K562 (cell line): ENCODE results near the gene TTC28. TPM values are rescaled to one million over a fixed set of nuclear protein-coding genes. Genes with fewer than 3 reads are reported as not detected.

ENCODE experiments used
- ATAC-seq: fragments of 200-7000 bp; cut with Tn5 transposase; 3 replicates; pipeline ENCODE4 v1.9.1; 2020; ENCODE audit warnings: moderate library complexity
- BruUV-seq: library from RNA; stranded (reverse); fragments of 400-500 nt; replicated peaks from 2 replicates; lab custom pipeline; 2021; lab: Mats Ljungman, UMichigan
- CTCF ChIA-PET: fragments of 300-600 bp; formaldehyde crosslinking; extraction: SDS; loops from one replicate; lab custom pipeline; 2021; ENCODE audit warnings: low intra/inter-chr PET ratio; lab: Yijun Ruan, JAX
- POLR2A ChIA-PET: fragments of 300-600, 350-650 bp; sonication (Branson Sonifier 250); formaldehyde crosslinking; extraction: SDS; loops from one replicate; lab custom pipeline; 2021; ENCODE audit warnings: antibody characterized with exemption, inconsistent platforms; lab: Yijun Ruan, JAX
- DNase-seq, 4 experiments: peaks; one replicate each; pipeline versions ENCODE4 v3.0.0 to v3.0.0-alpha.2; 2011 to 2018; ENCODE audit warnings: low spot score in 3 of 4, mixed read lengths in 3 of 4; ENCODE audit errors: extremely low read depth in 1 of 4
- FAIRE-seq: peaks from 2 replicates; lab custom pipeline; 2011; peaks lifted over from hg19 to GRCh38; lab: Jason Lieb, UNC
- H2AFZ ChIP-seq: 2 replicates; pipeline ENCODE4 v1.6.0; 2011; ENCODE audit warnings: low read depth, low read length, control low read depth, inconsistent platforms
- H3K27ac ChIP-seq: fragments of 200-600 bp; 3 replicates; pipeline ENCODE4 v1.8.0; 2011; ENCODE audit warnings: low read depth, mild to moderate bottlenecking, control low read depth, inconsistent platforms, low read length, moderate library complexity, mixed read lengths; ENCODE audit errors: extremely low read depth
- H3K27me3 ChIP-seq, 2 experiments: fragments of 300-600 bp in 1 of 2; 2 replicates in 1 of 2; 3 replicates in 1 of 2; pipeline versions ENCODE4 v1.6.0 to v1.8.0; 2011; ENCODE audit warnings: inconsistent platforms in 2 of 2, low read length in 2 of 2, mild to moderate bottlenecking in 1 of 2, mixed read lengths in 1 of 2, moderate library complexity in 1 of 2; ENCODE audit not compliant: control insufficient read depth in 2 of 2, insufficient read depth in 2 of 2
- H3K36me3 ChIP-seq: fragments of 300-600 bp; 3 replicates; pipeline ENCODE4 v1.8.0; 2011; ENCODE audit warnings: mild to moderate bottlenecking, low read length, inconsistent platforms; ENCODE audit not compliant: control insufficient read depth, insufficient read depth
- H3K4me1 ChIP-seq, 2 experiments: fragments of 200-600 bp in 1 of 2; replicated peaks in 1 of 2; 2 replicates in 1 of 2; 3 replicates in 1 of 2; pipeline versions ENCODE4 v1.5.1 to v1.8.0; 2011; ENCODE audit warnings: inconsistent platforms in 2 of 2, low read length in 2 of 2, mild to moderate bottlenecking in 1 of 2, mixed read lengths in 1 of 2, moderate library complexity in 1 of 2; ENCODE audit not compliant: control insufficient read depth in 2 of 2, insufficient read depth in 2 of 2
- H3K4me2 ChIP-seq: 2 replicates; pipeline ENCODE4 v1.6.1; 2011; ENCODE audit warnings: low read length, control low read depth, inconsistent platforms, mixed read lengths; ENCODE audit not compliant: insufficient read depth
- H3K4me3 ChIP-seq: fragments of 200-600 bp; sonication (generic), shearing (Covaris generic); 2 replicates; pipeline ENCODE4 v1.5.1; 2016; ENCODE audit warnings: control low read depth, inconsistent platforms
- H3K79me2 ChIP-seq: fragments of 200-600 bp; 3 replicates; pipeline ENCODE4 v1.8.0; 2011; ENCODE audit warnings: low read length, inconsistent platforms; ENCODE audit not compliant: control insufficient read depth, insufficient read depth
- H3K9ac ChIP-seq, 2 experiments: 2 replicates each; pipeline versions ENCODE4 v1.6.0 to v1.6.1; 2011; ENCODE audit warnings: low read depth in 2 of 2, low read length in 2 of 2, control low read depth in 1 of 2, inconsistent platforms in 1 of 2, mild to moderate bottlenecking in 1 of 2, mixed read lengths in 1 of 2; ENCODE audit not compliant: insufficient read depth in 1 of 2
- H3K9me1 ChIP-seq: one replicate; pipeline ENCODE4 v1.6.0; 2011; ENCODE audit warnings: inconsistent platforms, mild to moderate bottlenecking, low read length, moderate library complexity; ENCODE audit not compliant: control insufficient read depth, insufficient read depth
- H3K9me3 ChIP-seq: replicated peaks from 2 replicates; pipeline ENCODE4 v1.5.1; 2011; ENCODE audit warnings: low read depth, low read length, inconsistent platforms; ENCODE audit not compliant: control insufficient read depth, insufficient read depth
- H4K20me1 ChIP-seq: replicated peaks from 2 replicates; pipeline ENCODE4 v1.6.1; 2011; ENCODE audit warnings: low read length, inconsistent platforms, mixed read lengths; ENCODE audit not compliant: control insufficient read depth, insufficient read depth
- E4F1 ChIP-seq: fragments of 250-450 bp; sonication (Bioruptor Pico); IDR thresholded peaks from 2 replicates; pipeline ENCODE4 v1.5.0; 2021; ENCODE audit warnings: mild to moderate bottlenecking, borderline replicate concordance
- ESRRA ChIP-seq: fragments of 450-650 bp; IDR thresholded peaks from 2 replicates; pipeline ENCODE4 v1.6.1; 2014; ENCODE audit warnings: low read depth, mild to moderate bottlenecking, moderate library complexity, borderline replicate concordance
- POLR2AphosphoS5 ChIP-seq: IDR thresholded peaks from 2 replicates; pipeline ENCODE4 v1.6.1; 2011; ENCODE audit warnings: mild to moderate bottlenecking, low read depth, low read length, moderate library complexity; ENCODE audit not compliant: control insufficient read depth, insufficient read depth
- WGBS: fragments of 100-300 bp; shearing (Covaris generic); methylation state at CpG from one replicate; pipeline ENCODE4 v1.1.6; 2016; ENCODE audit warnings: low coverage, mixed read lengths; ENCODE audit not compliant: insufficient coverage; ENCODE audit errors: missing lambda C conversion rate; 5-methylcytosine and 5-hydroxymethylcytosine counted together
- in situ Hi-C: fragments of 300-500 bp; cut with MboI; formaldehyde crosslinking; loops from 4 replicates; pipeline ENCODE4 v1.15.0; 2018; ENCODE audit warnings: inconsistent platforms, mixed read lengths
- intact Hi-C: fragments of 100-400 bp; cut with micrococcal nuclease; formaldehyde crosslinking; loops from 2 replicates; pipeline ENCODE4 v1.14.2; 2022
- polyA plus RNA-seq, 8 experiments: library from polyadenylated mRNA; depleted of rRNA in 4 of 8; stranded (reverse) in 5 of 8; unstranded in 3 of 8; fragments of >200 nt; fragmentation: Nextera tagmentation in 2 of 8; fragmentation: Illumina TruSeq in 1 of 8; extraction: Ambion mirVana in 2 of 8; extraction: Trizol in 1 of 8; gene quantifications; 2 replicates each; pipeline versions ENCODE4 v1.2.1 to v1.2.3, GENCODE V29; 2011 to 2014; ENCODE audit warnings: inconsistent platforms in 1 of 8, missing spikeins in 1 of 8
- total RNA-seq, 7 experiments: library from RNA; depleted of rRNA in 6 of 7; stranded (reverse); fragments of >200 nt in 6 of 7; fragmentation: Illumina TruSeq in 2 of 7; extraction: Trizol in 2 of 7; gene quantifications; 2 replicates each; pipeline versions ENCODE4 v1.2.1 to v1.2.3, GENCODE V29; 2011 to 2021; ENCODE audit warnings: low replicate concordance in 1 of 7

The TTC28 gene
- total and polyA plus RNA-seq, 9 of the 15 experiments (the other 6 are each of a cell fraction or from before 2014, with no cell fraction given) = 0.22 to 10.7 (median 3.1) TPM

GRCh38 chr22:28025333-28025732 lies 654.3 kb downstream of the TTC28 start:
- H3K4me1 ChIP-seq = peaks cover 0 to 3% of the 10 kb centered on the region in 2 experiments; a peak in 3 of 5 replicates
- H3K79me2 ChIP-seq = no peaks in the 10 kb centered on the region
- no peaks in the 10 kb centered on the region for H3K36me3 ChIP-seq
- ATAC-seq (peak; percentile 86), DNase-seq (peak; percentile 21 to 53 (median 44)), FAIRE-seq (peak; percentile 49)
- H3K9me3 ChIP-seq = no peaks in the 10 kb centered on the region
- BruUV-seq = no TSS peak
- in situ Hi-C loops (loop anchor here (10.0 kb wide), 3 partner anchors 419 to 809 kb away; no protein-coding TSS in a partner anchor), intact Hi-C loops (loop anchor here (10.0 kb wide), 1 partner anchor 419 kb away; no protein-coding TSS in a partner anchor)
- no peak for TF ChIP-seq POLR2AphosphoS5
- TF ChIP-seq ESRRA = peak; percentile 20; the same call in 1 of the 2 replicates
- peak; percentile 57; the same call in 1 of the 2 replicates for TF ChIP-seq E4F1
- H3K4me3 ChIP-seq = no peak overlapping the region
- WGBS = 36% methylated on average over 7 of the region's 7 CpGs
- H3K9ac ChIP-seq = no peak overlapping the region
- ChIA-PET POLR2A (interaction anchor here (0.6 kb wide), 1 partner anchor 142 kb away, joined by 3 read pairs; no protein-coding TSS in a partner anchor), CTCF (no interaction called here)
- H2AFZ ChIP-seq = no peak overlapping the region
- H3K27me3 ChIP-seq = no peaks in the 10 kb centered on the region
- H3K4me2 ChIP-seq = no peak overlapping the region
- H4K20me1 ChIP-seq = no peaks in the 10 kb centered on the region
- no peak overlapping the region for H3K27ac ChIP-seq
- no peaks in the 10 kb centered on the region for H3K9me1 ChIP-seq
